ENCODE data around the gene C9orf85.
"Not testable (repeated sequence)": the region's sequence is repeated elsewhere in the genome, so short reads cannot be mapped to it uniquely, and the experiment has no call there.

The C9orf85 gene

GRCh38 chr9:71944754-71945375 lies 33.4 kb downstream of the C9orf85 start:
- no peak for DNase-seq

GRCh38 chr9:71954652-71955051 lies 43.2 kb downstream of the C9orf85 start:
- DNase-seq = not testable (repeated sequence)

- no peak for DNase-seq
Observed at GRCh38 chr9:71955300-71955915, 44.0 kb downstream of the C9orf85 start.

- DNase-seq = no peak
Observed at GRCh38 chr9:71962328-71962727, 50.9 kb downstream of the C9orf85 start.

- not testable (repeated sequence) for DNase-seq
Observed at GRCh38 chr9:71963471-71963996, 52.1 kb downstream of the C9orf85 start.

GRCh38 chr9:71965403-71965802 lies 54.0 kb downstream of the C9orf85 start:
- DNase-seq = no peak

- DNase-seq = no peak
Observed at GRCh38 chr9:71966601-71967000, 55.2 kb downstream of the C9orf85 start.

GRCh38 chr9:71968541-71969090 lies 57.2 kb downstream of the C9orf85 start:
- DNase-seq = no peak

GRCh38 chr9:71975833-71976232 lies 64.4 kb downstream of the C9orf85 start:
- DNase-seq = no peak

- DNase-seq = no peak
Observed at GRCh38 chr9:71977003-71977402, 65.6 kb downstream of the C9orf85 start.

GRCh38 chr9:71980266-71981190 lies 69.1 kb downstream of the C9orf85 start:
- DNase-seq = no peak

GRCh38 chr9:71981944-71982343 lies 70.5 kb downstream of the C9orf85 start:
- no peak for DNase-seq

- no peak for DNase-seq
Observed at GRCh38 chr9:71984403-71984802, 73.0 kb downstream of the C9orf85 start.

- DNase-seq = no peak
Observed at GRCh38 chr9:71984831-71985281, 73.4 kb downstream of the C9orf85 start.

GRCh38 chr9:71985297-71985911 lies 74.0 kb downstream of the C9orf85 start:
- no peak for DNase-seq

- DNase-seq = no peak
Observed at GRCh38 chr9:71986900-71987299, 75.5 kb downstream of the C9orf85 start.

GRCh38 chr9:71987471-71988371 lies 76.3 kb downstream of the C9orf85 start:
- no peak for DNase-seq

- DNase-seq = no peak
Observed at GRCh38 chr9:71990466-71990865, 79.0 kb downstream of the C9orf85 start.

- no peak for DNase-seq
Observed at GRCh38 chr9:72005451-72005850, 94.0 kb downstream of the C9orf85 start.

- no peak for DNase-seq
Observed at GRCh38 chr9:72006501-72006900, 95.1 kb downstream of the C9orf85 start.

GRCh38 chr9:72007726-72008125 lies 96.3 kb downstream of the C9orf85 start:
- not testable (repeated sequence) for DNase-seq

GRCh38 chr9:72012646-72013045 lies 101.2 kb downstream of the C9orf85 start:
- DNase-seq = no peak
